GM18499 (cell line): ENCODE measurements around the gene UCHL1.
"Not testable (repeated sequence)": the region's sequence is repeated elsewhere in the genome, so short reads cannot be mapped to it uniquely, and the experiment has no call there.

Experiments
- ATAC-seq: cut with Tn5 transposase; IDR thresholded peaks from one replicate; pipeline ENCODE4 v1.9.1; 2021; ENCODE audit warnings: moderate number of reproducible peaks; ENCODE audit not compliant: insufficient read depth, unreplicated experiment

UCHL1 gene

GRCh38 chr4:41287005-41287404, 30.3 kb downstream of the UCHL1 start:
- ATAC-seq = no peak

GRCh38 chr4:41287852-41288251, 31.1 kb downstream of the UCHL1 start:
- no peak for ATAC-seq

- ATAC-seq = no peak
Measured at GRCh38 chr4:41288254-41288653, 31.5 kb downstream of the UCHL1 start.

GRCh38 chr4:41290479-41290878, 33.8 kb downstream of the UCHL1 start:
- ATAC-seq = no peak

- no peak for ATAC-seq
Measured at GRCh38 chr4:41294445-41295062, 37.8 kb downstream of the UCHL1 start.

- no peak for ATAC-seq
Measured at GRCh38 chr4:41296995-41297394, 40.3 kb downstream of the UCHL1 start.

GRCh38 chr4:41297832-41298231, 41.1 kb downstream of the UCHL1 start:
- no peak for ATAC-seq

GRCh38 chr4:41299486-41299885, 42.8 kb downstream of the UCHL1 start:
- ATAC-seq = no peak

- no peak for ATAC-seq
Measured at GRCh38 chr4:41301137-41301536, 44.4 kb downstream of the UCHL1 start.

GRCh38 chr4:41303372-41304118, 46.8 kb downstream of the UCHL1 start:
- ATAC-seq = no peak

GRCh38 chr4:41304221-41304620, 47.5 kb downstream of the UCHL1 start:
- no peak for ATAC-seq

GRCh38 chr4:41305476-41305875, 48.7 kb downstream of the UCHL1 start:
- ATAC-seq = no peak

- ATAC-seq = no peak
Measured at GRCh38 chr4:41307638-41308037, 50.9 kb downstream of the UCHL1 start.

- no peak for ATAC-seq
Measured at GRCh38 chr4:41308398-41308797, 51.7 kb downstream of the UCHL1 start.

- ATAC-seq = not testable (repeated sequence)
Measured at GRCh38 chr4:41315426-41315825, 58.7 kb downstream of the UCHL1 start.

- no peak for ATAC-seq
Measured at GRCh38 chr4:41315862-41316261, 59.1 kb downstream of the UCHL1 start.
